Liver (tissue), 3 donors: ENCODE data around the gene ETV3.

Experiments
- ATF3 ChIP-seq: IDR thresholded peaks from 2 replicates; pipeline ENCODE4 v1.6.1; 2016; ENCODE audit warnings: antibody characterized with exemption
- CTCF ChIP-seq: fragments of 150-350 bp; IDR thresholded peaks from 2 replicates; pipeline ENCODE4 v1.5.1; 2017; ENCODE audit warnings: improper control_type of control experiment, low read depth, low read length; ENCODE audit not compliant: missing input control
- EGR1 ChIP-seq, 2 donors: IDR thresholded peaks; 2 replicates each; pipeline ENCODE4 v1.6.1; 2016 to 2018; ENCODE audit warnings: antibody characterized with exemption in 2 of 2, low read depth in 2 of 2
- GABPA ChIP-seq, 2 donors: IDR thresholded peaks in 1 of 2; conservative IDR thresholded peaks in 1 of 2; 2 replicates each; pipeline ENCODE4 v1.6.1; 2016; ENCODE audit warnings: antibody characterized with exemption in 2 of 2, mild to moderate bottlenecking in 1 of 2, moderate library complexity in 1 of 2
- JUND ChIP-seq, 2 donors: IDR thresholded peaks; 2 replicates each; pipeline ENCODE4 v1.6.1; 2016; ENCODE audit warnings: antibody characterized with exemption in 2 of 2
- RAD21 ChIP-seq, 2 donors: IDR thresholded peaks; 2 replicates each; pipeline ENCODE4 v1.6.1; 2016; ENCODE audit warnings: antibody characterized with exemption in 2 of 2, mild to moderate bottlenecking in 2 of 2
- SP1 ChIP-seq: IDR thresholded peaks from 2 replicates; pipeline ENCODE4 v1.6.1; 2018; ENCODE audit warnings: antibody characterized with exemption, mild to moderate bottlenecking
- TAF1 ChIP-seq: conservative IDR thresholded peaks from 2 replicates; pipeline ENCODE4 v1.6.1; 2016; ENCODE audit warnings: antibody characterized with exemption, mild to moderate bottlenecking
- TF ChIP-seq, protein P1 (sequence below): IDR thresholded peaks from 2 replicates; pipeline ENCODE4 v1.6.1; 2016; ENCODE audit warnings: antibody characterized with exemption, mild to moderate bottlenecking
- donor health status: healthy.
- donor health status: healthy.

DNA sequence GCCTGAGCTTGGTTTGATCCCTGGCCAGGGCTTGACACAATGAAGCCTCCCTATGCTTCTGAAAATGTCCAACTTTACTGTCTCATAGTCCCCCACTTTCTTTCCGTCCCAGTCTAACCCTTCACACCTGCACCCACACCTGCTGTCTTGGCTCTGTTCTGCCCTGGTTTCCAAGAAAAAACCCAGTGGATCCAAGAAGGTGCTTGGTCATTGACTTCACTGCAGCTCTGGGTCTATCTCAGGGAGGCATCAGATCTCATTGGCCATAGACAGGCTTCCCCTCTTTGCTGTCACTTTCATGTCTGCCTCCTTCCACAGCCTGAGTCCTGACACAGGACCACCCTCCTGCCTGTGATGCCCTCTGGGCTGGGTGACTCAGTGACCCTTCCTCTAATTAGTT lies 37.8 kb upstream of the ETV3 start:
- no peak for TF ChIP-seq CTCF
- TF ChIP-seq, protein P1, sequence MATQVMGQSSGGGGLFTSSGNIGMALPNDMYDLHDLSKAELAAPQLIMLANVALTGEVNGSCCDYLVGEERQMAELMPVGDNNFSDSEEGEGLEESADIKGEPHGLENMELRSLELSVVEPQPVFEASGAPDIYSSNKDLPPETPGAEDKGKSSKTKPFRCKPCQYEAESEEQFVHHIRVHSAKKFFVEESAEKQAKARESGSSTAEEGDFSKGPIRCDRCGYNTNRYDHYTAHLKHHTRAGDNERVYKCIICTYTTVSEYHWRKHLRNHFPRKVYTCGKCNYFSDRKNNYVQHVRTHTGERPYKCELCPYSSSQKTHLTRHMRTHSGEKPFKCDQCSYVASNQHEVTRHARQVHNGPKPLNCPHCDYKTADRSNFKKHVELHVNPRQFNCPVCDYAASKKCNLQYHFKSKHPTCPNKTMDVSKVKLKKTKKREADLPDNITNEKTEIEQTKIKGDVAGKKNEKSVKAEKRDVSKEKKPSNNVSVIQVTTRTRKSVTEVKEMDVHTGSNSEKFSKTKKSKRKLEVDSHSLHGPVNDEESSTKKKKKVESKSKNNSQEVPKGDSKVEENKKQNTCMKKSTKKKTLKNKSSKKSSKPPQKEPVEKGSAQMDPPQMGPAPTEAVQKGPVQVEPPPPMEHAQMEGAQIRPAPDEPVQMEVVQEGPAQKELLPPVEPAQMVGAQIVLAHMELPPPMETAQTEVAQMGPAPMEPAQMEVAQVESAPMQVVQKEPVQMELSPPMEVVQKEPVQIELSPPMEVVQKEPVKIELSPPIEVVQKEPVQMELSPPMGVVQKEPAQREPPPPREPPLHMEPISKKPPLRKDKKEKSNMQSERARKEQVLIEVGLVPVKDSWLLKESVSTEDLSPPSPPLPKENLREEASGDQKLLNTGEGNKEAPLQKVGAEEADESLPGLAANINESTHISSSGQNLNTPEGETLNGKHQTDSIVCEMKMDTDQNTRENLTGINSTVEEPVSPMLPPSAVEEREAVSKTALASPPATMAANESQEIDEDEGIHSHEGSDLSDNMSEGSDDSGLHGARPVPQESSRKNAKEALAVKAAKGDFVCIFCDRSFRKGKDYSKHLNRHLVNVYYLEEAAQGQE: no peak
- no peak for TF ChIP-seq TAF1
- TF ChIP-seq ATF3: no peak
- no peak for TF ChIP-seq EGR1 (IDR thresholded peaks at IDR 0.05; ENCODE audit: low read depth in 2 of 2)
- no peak for TF ChIP-seq JUND (IDR thresholded peaks at IDR 0.05)
- no peak for TF ChIP-seq RAD21 (IDR thresholded peaks at IDR 0.05)
- no peak for TF ChIP-seq GABPA (IDR thresholded peaks at IDR 0.05 in 1 of 2, conservative IDR thresholded peaks at IDR 0.05 in 1 of 2)
- no peak for TF ChIP-seq SP1
